H1 (cell line): ENCODE data around the gene ASB13. TPM values are rescaled to one million over a fixed set of nuclear protein-coding genes. Genes with fewer than 3 reads are reported as not detected.

ENCODE experiments used
- CTCF ChIA-PET: fragments of 300-600 bp; sonication (Branson Sonifier 250); formaldehyde crosslinking; loops from one replicate; lab custom pipeline; 2021; ENCODE audit not compliant: partially characterized antibody; lab: Charles Lee
- POLR2A ChIA-PET: fragments of 300-600 bp; sonication (Branson Sonifier 250); formaldehyde crosslinking; loops from one replicate; lab custom pipeline; 2021; ENCODE audit warnings: inconsistent platforms; ENCODE audit not compliant: partially characterized antibody; lab: Charles Lee
- DNase-seq, 2 experiments: peaks; one replicate each; pipeline versions ENCODE4 v3.0.0 to v3.0.0-alpha.2; 2010 to 2022; ENCODE audit warnings: low spot score in 2 of 2, low read depth in 1 of 2, mixed read lengths in 1 of 2
- FAIRE-seq: peaks from 2 replicates; lab custom pipeline; 2011; peaks lifted over from hg19 to GRCh38; lab: Jason Lieb, UNC
- H2AFZ ChIP-seq: 2 replicates; pipeline ENCODE4 v1.8.1; 2012; ENCODE audit warnings: low read length, inconsistent platforms
- H2AK5ac ChIP-seq: 2 replicates; pipeline ENCODE4 v1.6.1; 2013; ENCODE audit warnings: low read depth, low read length
- H2BK120ac ChIP-seq: replicated peaks from 2 replicates; pipeline ENCODE3; 2013; ENCODE audit warnings: low read depth, low read length, inconsistent platforms
- H2BK12ac ChIP-seq: 2 replicates; pipeline ENCODE4 v1.6.1; 2013; ENCODE audit warnings: low read depth, low read length
- H2BK15ac ChIP-seq: 2 replicates; pipeline ENCODE4 v1.6.1; 2013; ENCODE audit warnings: low read length
- H2BK20ac ChIP-seq: 2 replicates; pipeline ENCODE4 v1.6.1; 2013; ENCODE audit warnings: low read length
- H2BK5ac ChIP-seq: 2 replicates; pipeline ENCODE4 v1.6.1; 2013; ENCODE audit warnings: low read depth, low read length
- H3K14ac ChIP-seq: 2 replicates; pipeline ENCODE4 v1.6.1; 2013; ENCODE audit warnings: inconsistent platforms; ENCODE audit not compliant: insufficient read length
- H3K18ac ChIP-seq: 2 replicates; pipeline ENCODE4 v1.6.1; 2013; ENCODE audit warnings: low read length; ENCODE audit errors: extremely low read depth
- H3K23ac ChIP-seq: 2 replicates; pipeline ENCODE4 v1.6.1; 2013; ENCODE audit warnings: inconsistent platforms; ENCODE audit not compliant: insufficient read length
- H3K23me2 ChIP-seq: 2 replicates; pipeline ENCODE4 v1.6.1; 2013; ENCODE audit warnings: low read depth, low read length
- H3K27ac ChIP-seq: 2 replicates; pipeline ENCODE4 v1.6.1; 2011; ENCODE audit warnings: low read depth, low read length, inconsistent platforms
- H3K27me3 ChIP-seq, 4 experiments: replicated peaks in 1 of 4; 1 replicate in 1 of 4; 2 replicates in 3 of 4; pipeline versions ENCODE4 v1.6.1 to v1.8.1; 2011 to 2013; ENCODE audit warnings: low read length in 3 of 4, mild to moderate bottlenecking in 3 of 4, inconsistent platforms in 2 of 4, mixed read lengths in 2 of 4, moderate library complexity in 1 of 4; ENCODE audit not compliant: control insufficient read depth in 3 of 4, insufficient read depth in 3 of 4; ENCODE audit errors: extremely low read depth in 1 of 4
- H3K36me3 ChIP-seq, 4 experiments: 2 replicates each; pipeline versions ENCODE4 v1.6.1 to v1.8.1; 2011 to 2013; ENCODE audit warnings: mild to moderate bottlenecking in 4 of 4, low read length in 3 of 4, moderate library complexity in 2 of 4, control low read depth in 1 of 4, inconsistent platforms in 1 of 4; ENCODE audit not compliant: insufficient read depth in 4 of 4, control insufficient read depth in 2 of 4
- H3K4ac ChIP-seq: replicated peaks from 2 replicates; pipeline ENCODE3; 2013; ENCODE audit warnings: low read length, low read depth, mixed read lengths, inconsistent platforms; ENCODE audit not compliant: insufficient read length
- H3K4me1 ChIP-seq, 4 experiments: replicated peaks in 1 of 4; 1 replicate in 1 of 4; 2 replicates in 3 of 4; pipeline versions ENCODE4 v1.6.1 to v1.8.1; 2011 to 2013; ENCODE audit warnings: low read length in 3 of 4, inconsistent platforms in 2 of 4, mixed read lengths in 1 of 4; ENCODE audit not compliant: insufficient read depth in 4 of 4, control insufficient read depth in 3 of 4
- H3K4me2 ChIP-seq, 2 experiments: 2 replicates each; pipeline versions ENCODE4 v1.6.1 to v1.8.1; 2011 to 2013; ENCODE audit warnings: low read depth in 2 of 2, low read length in 2 of 2, control low read depth in 1 of 2, inconsistent platforms in 1 of 2, mild to moderate bottlenecking in 1 of 2; ENCODE audit not compliant: insufficient read depth in 1 of 2
- H3K4me3 ChIP-seq, 4 experiments: fragments of 200-600, 300-600 bp in 1 of 4; sonication (generic), shearing (Covaris generic), sonication (Bioruptor Twin) in 1 of 4; 2 replicates each; pipeline versions ENCODE4 v1.5.1 to v1.8.1; 2011 to 2016; ENCODE audit warnings: low read length in 4 of 4, low read depth in 3 of 4, control low read depth in 2 of 4, inconsistent platforms in 2 of 4, mild to moderate bottlenecking in 2 of 4, mixed read lengths in 1 of 4, moderate library complexity in 1 of 4; ENCODE audit not compliant: insufficient read depth in 2 of 4; ENCODE audit errors: extremely low read depth in 1 of 4
- H3K56ac ChIP-seq: replicated peaks from 2 replicates; pipeline ENCODE3; 2013; ENCODE audit warnings: low read depth, mild to moderate bottlenecking, mixed read lengths, low read length, inconsistent platforms; ENCODE audit not compliant: insufficient read length
- H3K79me1 ChIP-seq: 2 replicates; pipeline ENCODE4 v1.6.1; 2013; ENCODE audit warnings: low read depth, low read length, control low read depth
- H3K79me2 ChIP-seq, 2 experiments: 2 replicates each; pipeline versions ENCODE4 v1.6.1 to v1.8.1; 2012 to 2013; ENCODE audit warnings: low read length in 2 of 2, mild to moderate bottlenecking in 2 of 2, inconsistent platforms in 1 of 2; ENCODE audit not compliant: insufficient read depth in 2 of 2, control insufficient read depth in 1 of 2
- H3K9ac ChIP-seq, 4 experiments: replicated peaks in 1 of 4; 1 replicate in 1 of 4; 2 replicates in 3 of 4; pipeline versions ENCODE4 v1.6.1 to v1.8.1; 2011 to 2013; ENCODE audit warnings: low read depth in 3 of 4, low read length in 3 of 4, control low read depth in 2 of 4, mild to moderate bottlenecking in 2 of 4, moderate library complexity in 2 of 4, inconsistent platforms in 1 of 4; ENCODE audit errors: extremely low read depth in 1 of 4
- H3K9me3 ChIP-seq, 2 experiments: 2 replicates each; pipeline versions ENCODE4 v1.6.1 to v1.8.1; 2012 to 2013; ENCODE audit warnings: mild to moderate bottlenecking in 2 of 2, moderate library complexity in 2 of 2, control low read depth in 1 of 2, inconsistent platforms in 1 of 2, low read depth in 1 of 2, low read length in 1 of 2, mixed read lengths in 1 of 2; ENCODE audit not compliant: insufficient read depth in 2 of 2
- H4K20me1 ChIP-seq, 2 experiments: replicated peaks in 1 of 2; 2 replicates each; pipeline versions ENCODE3 to v1.8.1; 2011 to 2013; ENCODE audit warnings: inconsistent platforms in 2 of 2, low read length in 2 of 2, mild to moderate bottlenecking in 1 of 2; ENCODE audit not compliant: insufficient read depth in 2 of 2, control insufficient read depth in 1 of 2
- H4K5ac ChIP-seq: 2 replicates; pipeline ENCODE4 v1.6.1; 2013; ENCODE audit warnings: low read length, low read depth, mixed read lengths, inconsistent platforms; ENCODE audit not compliant: insufficient read length
- H4K8ac ChIP-seq: 2 replicates; pipeline ENCODE4 v1.8.0; 2013; ENCODE audit warnings: mild to moderate bottlenecking, moderate library complexity, low read length, inconsistent platforms; ENCODE audit not compliant: insufficient read depth; ENCODE audit errors: extremely low read depth
- H4K91ac ChIP-seq: replicated peaks from 2 replicates; pipeline ENCODE3; 2013; ENCODE audit warnings: low read length, mixed read lengths, inconsistent platforms; ENCODE audit not compliant: insufficient read length
- CHD1 ChIP-seq: IDR thresholded peaks from 2 replicates; pipeline ENCODE4 v1.6.1; 2012; ENCODE audit warnings: low read depth, low read length, improper control_type of control experiment
- CTBP2 ChIP-seq: IDR thresholded peaks from 2 replicates; pipeline ENCODE4 v1.7.0; 2011; ENCODE audit warnings: borderline replicate concordance, mild to moderate bottlenecking, moderate library complexity, mixed read lengths, low read length; ENCODE audit not compliant: insufficient read depth, insufficient read length
- FOSL1 ChIP-seq: IDR thresholded peaks from 2 replicates; pipeline ENCODE4 v1.6.1; 2011; ENCODE audit warnings: mild to moderate bottlenecking, low read depth, low read length, moderate library complexity; ENCODE audit not compliant: insufficient read depth
- GTF2F1 ChIP-seq: IDR thresholded peaks from 2 replicates; pipeline ENCODE4 v1.6.1; 2012; ENCODE audit warnings: low read depth, low read length, improper control_type of control experiment, borderline replicate concordance
- WGBS, 2 experiments: shearing (Covaris generic) in 1 of 2; methylation state at CpG; one replicate each; pipeline versions ENCODE4 v1.1.6 to v1.1.7; 2013 to 2015; ENCODE audit warnings: low lambda C conversion rate in 2 of 2, mixed read lengths in 2 of 2, inconsistent platforms in 1 of 2, low coverage in 1 of 2, missing lambda C conversion rate in 1 of 2; ENCODE audit not compliant: insufficient replicate concordance in 2 of 2, insufficient coverage in 1 of 2, insufficient read length in 1 of 2; ENCODE audit errors: extremely low coverage in 1 of 2, missing lambda C conversion rate in 1 of 2; 5-methylcytosine and 5-hydroxymethylcytosine counted together
- polyA plus RNA-seq, 7 experiments: library from polyadenylated mRNA; depleted of rRNA in 3 of 7; stranded (reverse) in 5 of 7; unstranded in 2 of 7; fragments of >200 nt in 5 of 7; fragments of 200-250 nt in 2 of 7; gene quantifications; 1 replicate in 5 of 7; 2 replicates in 1 of 7; 4 replicates in 1 of 7; pipeline versions ENCODE4 v1.2.1 to v1.2.3, GENCODE V29; 2011 to 2013; ENCODE audit warnings: missing spikeins in 2 of 7, mixed read lengths in 2 of 7
- total RNA-seq: library from RNA; stranded (reverse); fragmentation: NEBNext Ultra II Directional; extraction: Animal tissue kit (Norgen Biotek cat#: 25700); gene quantifications from 2 replicates; pipeline ENCODE4 v1.2.1, GENCODE V29; 2021
- TF ChIP-seq, protein P1 (sequence below): IDR thresholded peaks from 2 replicates; pipeline ENCODE4 v1.6.1; 2011; ENCODE audit warnings: low read length, improper control_type of control experiment
- TF ChIP-seq, protein P2 (sequence below): IDR thresholded peaks from 2 replicates; pipeline ENCODE4 v1.6.1; 2012; ENCODE audit warnings: low read length, inconsistent platforms

Gene ASB13
- total and polyA plus RNA-seq, 2 of the 8 experiments (the other 6 are each of a cell fraction or from before 2014, with no cell fraction given): 12.3 to 20.2 TPM

DNA sequence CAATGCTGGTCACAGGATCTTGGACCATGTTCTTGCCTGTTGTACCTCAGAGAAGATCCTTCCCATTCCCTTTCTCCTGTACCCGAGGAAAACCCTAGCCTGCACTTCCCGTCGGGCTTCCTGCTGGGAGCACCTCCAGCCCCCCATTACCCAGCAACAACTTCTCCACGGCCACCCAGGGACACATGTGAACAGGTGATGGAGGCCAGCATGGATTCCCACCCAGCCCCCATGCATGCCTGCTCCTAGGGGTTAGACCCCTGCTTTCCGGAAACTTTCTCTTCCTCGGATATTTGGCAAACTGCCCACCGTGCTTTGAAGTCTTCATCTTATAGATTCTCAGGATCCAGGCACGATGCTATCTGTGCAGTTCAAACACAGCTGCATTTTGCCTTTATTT, 74.3 kb downstream of the ASB13 start:
- H3K14ac ChIP-seq: no peak overlapping the region
- no peak overlapping the region for H3K23ac ChIP-seq
- peak overlapping the region; percentile 16; the same call in 1 of the 2 replicates for H2BK5ac ChIP-seq
- 96% methylated on average over 8 of the region's 8 CpGs; no CpG with 5 or more reads in 1 of the 2 experiments for WGBS, 2 experiments
- H3K9me3 ChIP-seq: no peaks in the 10 kb centered on the region
- no peak overlapping the region for H2BK120ac ChIP-seq
- peak overlapping the region; percentile 54; the same call in 1 of the 2 replicates for H2AK5ac ChIP-seq
- no peaks in the 10 kb centered on the region for H3K79me1 ChIP-seq
- no peak overlapping the region for H3K4me2 ChIP-seq
- TF ChIP-seq FOSL1 (no peak), CTBP2 (no peak), CHD1 (no peak), GTF2F1 (no peak)
- TF ChIP-seq, protein P1, sequence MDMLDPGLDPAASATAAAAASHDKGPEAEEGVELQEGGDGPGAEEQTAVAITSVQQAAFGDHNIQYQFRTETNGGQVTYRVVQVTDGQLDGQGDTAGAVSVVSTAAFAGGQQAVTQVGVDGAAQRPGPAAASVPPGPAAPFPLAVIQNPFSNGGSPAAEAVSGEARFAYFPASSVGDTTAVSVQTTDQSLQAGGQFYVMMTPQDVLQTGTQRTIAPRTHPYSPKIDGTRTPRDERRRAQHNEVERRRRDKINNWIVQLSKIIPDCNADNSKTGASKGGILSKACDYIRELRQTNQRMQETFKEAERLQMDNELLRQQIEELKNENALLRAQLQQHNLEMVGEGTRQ: no peak
- TF ChIP-seq, protein P2, sequence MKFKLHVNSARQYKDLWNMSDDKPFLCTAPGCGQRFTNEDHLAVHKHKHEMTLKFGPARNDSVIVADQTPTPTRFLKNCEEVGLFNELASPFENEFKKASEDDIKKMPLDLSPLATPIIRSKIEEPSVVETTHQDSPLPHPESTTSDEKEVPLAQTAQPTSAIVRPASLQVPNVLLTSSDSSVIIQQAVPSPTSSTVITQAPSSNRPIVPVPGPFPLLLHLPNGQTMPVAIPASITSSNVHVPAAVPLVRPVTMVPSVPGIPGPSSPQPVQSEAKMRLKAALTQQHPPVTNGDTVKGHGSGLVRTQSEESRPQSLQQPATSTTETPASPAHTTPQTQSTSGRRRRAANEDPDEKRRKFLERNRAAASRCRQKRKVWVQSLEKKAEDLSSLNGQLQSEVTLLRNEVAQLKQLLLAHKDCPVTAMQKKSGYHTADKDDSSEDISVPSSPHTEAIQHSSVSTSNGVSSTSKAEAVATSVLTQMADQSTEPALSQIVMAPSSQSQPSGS: no peak
- H2BK15ac ChIP-seq: peak overlapping the region; percentile 93; the same call in 1 of the 2 replicates
- H3K23me2 ChIP-seq: peaks cover 2% of the 10 kb centered on the region; the same call in 1 of the 2 replicates
- CTCF ChIA-PET: interaction anchor here (0.6 to 2.3 kb wide), 12 partner anchors 8 to 159 kb away, joined by 3 to 14 read pairs (median 4); no protein-coding TSS in a partner anchor
- H3K4me3 ChIP-seq: no peak overlapping the region
- H3K79me2 ChIP-seq: no peaks in the 10 kb centered on the region
- H3K27ac ChIP-seq: no peak overlapping the region
- no peaks in the 10 kb centered on the region for H4K20me1 ChIP-seq
- peak overlapping the region; percentile 26 for H4K91ac ChIP-seq
- POLR2A ChIA-PET: no interaction called here
- H4K5ac ChIP-seq: no peak overlapping the region
- no peak overlapping the region for H2BK20ac ChIP-seq
- H3K9ac ChIP-seq: no peak overlapping the region
- no peak overlapping the region for H4K8ac ChIP-seq
- peaks cover 6 to 18% (median 14%) of the 10 kb centered on the region in 4 experiments for H3K4me1 ChIP-seq
- no peak overlapping the region for H3K56ac ChIP-seq
- no peak for DNase-seq
- H2AFZ ChIP-seq: no peak overlapping the region
- H3K27me3 ChIP-seq: no peaks in the 10 kb centered on the region; a peak in 1 of 7 replicates
- H3K36me3 ChIP-seq: no peaks in the 10 kb centered on the region
- no peak overlapping the region for H3K4ac ChIP-seq
- 0 out of 2 replicates have a peak overlapping the region, but pooled peaks have one; percentile 50 for H2BK12ac ChIP-seq
- H3K18ac ChIP-seq: peak overlapping the region; percentile 29; the same call in 1 of the 2 replicates
- FAIRE-seq: no peak
